OCI-LY3 (cell line): ENCODE results near the gene LSM12.

Source experiments
- EZH2phosphoT487 ChIP-seq: fragments of 200-600 bp; shearing (Covaris generic); IDR thresholded peaks from 2 replicates; pipeline ENCODE4 v1.6.1; 2018; ENCODE audit warnings: antibody characterized with exemption, mixed run types, low read depth
- TF ChIP-seq, protein P1 (sequence below): fragments of 200-600, 300-600 bp; sonication (generic); IDR thresholded peaks from 2 replicates; pipeline ENCODE4 v1.5.1; 2014; ENCODE audit warnings: antibody characterized with exemption, low read length, low read depth

DNA sequence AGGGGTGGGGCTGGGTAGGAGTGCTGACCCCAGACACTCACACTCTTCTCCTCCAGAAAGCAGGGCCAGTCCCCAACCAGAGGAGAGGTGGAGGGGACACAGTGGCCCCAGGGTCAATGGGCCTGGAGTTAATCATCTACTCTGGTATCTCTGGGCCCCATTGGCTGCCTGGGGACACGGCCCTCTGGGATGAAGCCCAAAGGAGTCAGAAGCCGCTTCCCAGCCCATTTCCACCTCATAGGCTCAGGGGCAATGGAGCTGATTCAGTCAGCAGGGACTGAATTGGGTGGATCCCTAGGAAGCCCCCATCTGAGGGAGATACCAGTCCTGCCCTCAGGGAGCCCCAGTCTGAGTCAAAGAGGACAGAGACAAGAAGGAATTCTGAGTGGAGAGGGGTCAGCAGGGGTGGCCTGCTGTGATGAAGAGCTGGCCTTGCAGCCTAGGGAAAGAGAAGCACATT is 65.0 kb downstream of the LSM12 start:
- TF ChIP-seq, protein P1, sequence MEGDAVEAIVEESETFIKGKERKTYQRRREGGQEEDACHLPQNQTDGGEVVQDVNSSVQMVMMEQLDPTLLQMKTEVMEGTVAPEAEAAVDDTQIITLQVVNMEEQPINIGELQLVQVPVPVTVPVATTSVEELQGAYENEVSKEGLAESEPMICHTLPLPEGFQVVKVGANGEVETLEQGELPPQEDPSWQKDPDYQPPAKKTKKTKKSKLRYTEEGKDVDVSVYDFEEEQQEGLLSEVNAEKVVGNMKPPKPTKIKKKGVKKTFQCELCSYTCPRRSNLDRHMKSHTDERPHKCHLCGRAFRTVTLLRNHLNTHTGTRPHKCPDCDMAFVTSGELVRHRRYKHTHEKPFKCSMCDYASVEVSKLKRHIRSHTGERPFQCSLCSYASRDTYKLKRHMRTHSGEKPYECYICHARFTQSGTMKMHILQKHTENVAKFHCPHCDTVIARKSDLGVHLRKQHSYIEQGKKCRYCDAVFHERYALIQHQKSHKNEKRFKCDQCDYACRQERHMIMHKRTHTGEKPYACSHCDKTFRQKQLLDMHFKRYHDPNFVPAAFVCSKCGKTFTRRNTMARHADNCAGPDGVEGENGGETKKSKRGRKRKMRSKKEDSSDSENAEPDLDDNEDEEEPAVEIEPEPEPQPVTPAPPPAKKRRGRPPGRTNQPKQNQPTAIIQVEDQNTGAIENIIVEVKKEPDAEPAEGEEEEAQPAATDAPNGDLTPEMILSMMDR, result no peak
- no peak for TF ChIP-seq EZH2phosphoT487
